Adrenal gland (tissue), 5 donors: ENCODE results near the gene FYN.

Experiments
- CTCF ChIP-seq, 6 experiments: fragments of 450-650 bp in 4 of 6; fragments of 200-600 bp in 2 of 6; sonication (generic) in 1 of 6; IDR thresholded peaks; 1 replicate in 5 of 6; 2 replicates in 1 of 6; pipeline versions ENCODE4 v1.5.1 to v1.8.0; 2016 to 2021; ENCODE audit warnings: antibody characterized with exemption in 6 of 6, mild to moderate bottlenecking in 2 of 6, moderate library complexity in 1 of 6
- POLR2A ChIP-seq, 2 donors: fragments of 450-650 bp; IDR thresholded peaks; one replicate each; pipeline ENCODE4 v1.6.1; 2017; ENCODE audit warnings: antibody characterized with exemption in 2 of 2, mild to moderate bottlenecking in 2 of 2, moderate library complexity in 1 of 2
- donor health status: DM: no; HTN: no; CAD: no.

DNA sequence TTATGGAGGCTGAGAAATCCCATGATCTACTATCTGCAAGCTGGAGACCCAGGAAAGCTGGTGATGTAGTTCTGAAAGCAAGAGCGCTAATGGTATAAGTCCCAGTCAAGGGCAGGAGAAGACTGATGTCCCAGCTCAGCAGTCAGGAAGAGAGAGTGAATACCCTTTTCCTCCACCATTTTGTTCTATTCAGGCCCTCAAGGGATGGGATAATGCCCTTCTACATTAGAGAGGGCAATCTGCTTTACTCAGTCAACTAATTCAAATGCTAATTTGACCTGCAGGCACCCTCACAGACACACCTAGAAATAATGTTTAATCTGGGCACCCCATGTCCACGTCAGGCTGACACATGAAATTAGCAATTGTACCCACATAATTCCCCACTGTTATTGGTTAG is 10.8 kb upstream of the FYN start:
- TF ChIP-seq CTCF (IDR thresholded peaks at IDR 0.05) (no peak), POLR2A (IDR thresholded peaks at IDR 0.05) (no peak)
